ENCODE results near the gene NFIA. TPM values are rescaled to one million over a fixed set of nuclear protein-coding genes. Genes with fewer than 3 reads are reported as not detected.

Gene NFIA
- total RNA-seq, 1 experiment from 2014 or later = 0.35 TPM

- H3K4me1 ChIP-seq (ENCODE audit: insufficient read depth, low read length) = no peaks in the 10 kb centered on the region
- no peaks in the 10 kb centered on the region for H3K4me1 Mint-ChIP-seq
Observed at GRCh38 chr1:61098333-61098732, 16.0 kb downstream of the NFIA start.

More at GRCh38 chr1:61098333-61098732, 16.0 kb downstream of the NFIA start:
- Mint-ChIP-seq H3K27ac (no peak overlapping the region), H3K27me3 (ENCODE audit: low read depth) (no peaks in the 10 kb centered on the region), H3K4me3 (no peak overlapping the region), H3K9me3 (no peaks in the 10 kb centered on the region), H3K36me3 (ENCODE audit: insufficient read depth in 1 of 3, low read depth in 3 of 3) (no peaks in the 10 kb centered on the region)
- Histone ChIP-seq H3T11ph (ENCODE audit: low read length) (no peak overlapping the region), H3K9ac (ENCODE audit: extremely low read depth, insufficient read length, low read length) (no peak overlapping the region), H3K9me3 (ENCODE audit: control insufficient read depth, low read depth, low read length) (no peaks in the 10 kb centered on the region), H3K18ac (ENCODE audit: insufficient read length, low read depth, low read length) (no peak overlapping the region), H3K4ac (ENCODE audit: low read depth, low read length) (no peak overlapping the region), H2AFZ (ENCODE audit: low read length) (no peak overlapping the region), H2BK15ac (ENCODE audit: low read depth, low read length) (no peak overlapping the region), H3K79me1 (ENCODE audit: insufficient read depth, low read depth, low read length, poor library complexity, severe bottlenecking) (no peaks in the 10 kb centered on the region), H2AK5ac (ENCODE audit: insufficient read length, low read length) (no peak overlapping the region), H3K56ac (ENCODE audit: insufficient read length, low read depth, low read length) (no peak overlapping the region), H3K23ac (ENCODE audit: insufficient read length, low read depth, low read length) (no peak overlapping the region), H2BK20ac (ENCODE audit: low read depth, low read length, poor library complexity, severe bottlenecking) (no peak overlapping the region), H4K5ac (ENCODE audit: insufficient read length, low read depth, low read length) (no peak overlapping the region), H3K23me2 (ENCODE audit: insufficient read length, low read depth, low read length, poor library complexity, severe bottlenecking) (no peaks in the 10 kb centered on the region), H2BK5ac (ENCODE audit: insufficient read length, low read length) (no peak overlapping the region), H2BK12ac (ENCODE audit: insufficient read length, low read depth, low read length) (no peak overlapping the region), H3K27ac (ENCODE audit: insufficient read length, low read depth, low read length) (no peak overlapping the region), H3K14ac (ENCODE audit: insufficient read depth, low read length) (no peak overlapping the region), H3K4me2 (ENCODE audit: insufficient read depth, insufficient read length, low read length) (no peak overlapping the region), H3K27me3 (ENCODE audit: insufficient read depth, low read length) (no peaks in the 10 kb centered on the region), H3K79me2 (ENCODE audit: insufficient read depth, low read length) (no peaks in the 10 kb centered on the region), H4K20me1 (ENCODE audit: control insufficient read depth, insufficient read depth, insufficient read length) (no peaks in the 10 kb centered on the region), H4K91ac (ENCODE audit: insufficient read length, low read depth, low read length) (no peak overlapping the region), H4K8ac (replicated peaks; ENCODE audit: insufficient read length, low read depth, low read length) (no peak overlapping the region), H2BK120ac (ENCODE audit: low read depth, low read length, poor library complexity, severe bottlenecking) (no peak overlapping the region)
- no CpG with 5 or more reads among the region's 3 CpGs for WGBS (ENCODE audit: extremely low coverage, insufficient read length, low lambda C conversion rate)
- no peak for TF ChIP-seq CTCF (conservative IDR thresholded peaks at IDR 0.05)
- DNase-seq = no peak

Data from H9 (cell line).